BE2C (cell line): ENCODE results near the gene NCBP2.

ENCODE experiments used
- DNase-seq: peaks from one replicate; pipeline ENCODE4 v3.0.0-alpha.2; 2020
- H3K27me3 ChIP-seq: fragments of 250-450 bp; sonication (Bioruptor Pico); 2 replicates; pipeline ENCODE4 v1.5.1; 2020; ENCODE audit warnings: mild to moderate bottlenecking
- H3K36me3 ChIP-seq: fragments of 250-450 bp; sonication (Bioruptor Pico); 2 replicates; pipeline ENCODE4 v1.5.1; 2020; ENCODE audit warnings: mild to moderate bottlenecking
- H3K4me1 ChIP-seq: fragments of 250-450 bp; sonication (Bioruptor Pico); 2 replicates; pipeline ENCODE4 v1.5.1; 2020
- H3K4me3 ChIP-seq: 2 replicates; pipeline ENCODE4 v1.5.1; 2011; ENCODE audit warnings: low read depth, low read length
- H3K9me3 ChIP-seq: fragments of 250-450 bp; sonication (Bioruptor Pico); 2 replicates; pipeline ENCODE4 v1.5.1; 2020
- CTCF ChIP-seq: IDR thresholded peaks from 2 replicates; pipeline ENCODE4 v1.5.1; 2012; ENCODE audit warnings: mild to moderate bottlenecking, low read depth, low read length

NCBP2 gene

DNA sequence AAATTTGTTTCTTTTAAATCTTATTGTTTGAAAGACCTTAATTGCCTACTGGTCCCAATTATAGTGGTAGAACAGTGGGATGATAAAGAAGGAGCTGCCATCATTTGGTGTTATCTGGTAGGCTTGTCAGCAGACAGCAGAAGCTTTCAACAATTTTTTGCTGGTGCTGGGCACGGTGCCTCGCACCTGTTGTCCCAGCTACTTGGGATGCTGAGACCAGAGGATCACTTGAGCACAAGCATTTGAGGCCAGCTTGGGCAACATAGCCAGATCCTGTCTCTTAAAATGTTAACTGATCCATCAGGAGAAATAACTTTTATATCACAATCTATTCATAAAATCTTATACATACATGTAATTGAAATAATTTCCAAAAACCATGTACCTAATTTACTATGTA is 38.6 kb downstream of the NCBP2 start:
- Histone ChIP-seq H3K4me1 (no peaks in the 10 kb centered on the region), H3K27me3 (no peaks in the 10 kb centered on the region), H3K36me3 (peaks cover 62% of the 10 kb centered on the region), H3K4me3 (no peak overlapping the region), H3K9me3 (no peaks in the 10 kb centered on the region)
- no peak for DNase-seq
- no peak for TF ChIP-seq CTCF

GRCh38 chr3:196902296-196902695 is 40.0 kb downstream of the NCBP2 start:
- Histone ChIP-seq H3K27me3 (no peaks in the 10 kb centered on the region), H3K4me1 (no peaks in the 10 kb centered on the region), H3K9me3 (no peaks in the 10 kb centered on the region), H3K36me3 (peaks cover 56% of the 10 kb centered on the region), H3K4me3 (no peak overlapping the region)
- TF ChIP-seq CTCF: no peak
- DNase-seq: no peak

DNA sequence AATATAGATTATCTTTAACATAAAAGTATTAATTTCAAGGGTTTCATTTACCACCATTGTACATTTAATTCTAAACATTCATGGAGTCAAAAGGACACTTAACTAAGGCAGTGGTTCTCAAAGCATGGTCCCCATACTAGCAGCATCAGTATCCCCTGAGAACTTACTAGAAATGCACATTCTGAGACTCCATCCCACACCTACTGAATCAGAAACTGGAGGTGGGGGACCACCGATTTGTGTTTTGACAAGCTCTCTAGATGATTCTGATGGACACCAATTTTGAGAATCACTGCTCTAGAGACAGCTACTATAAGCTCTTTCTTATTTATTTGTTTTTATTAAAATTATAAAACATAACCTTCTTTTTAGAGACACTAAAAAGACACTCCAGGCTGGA is 40.6 kb downstream of the NCBP2 start:
- H3K4me1 ChIP-seq: no peaks in the 10 kb centered on the region
- no peak for TF ChIP-seq CTCF
- H3K4me3 ChIP-seq: no peak overlapping the region
- no peaks in the 10 kb centered on the region for H3K9me3 ChIP-seq
- H3K36me3 ChIP-seq: peaks cover 52% of the 10 kb centered on the region
- DNase-seq: no peak
- H3K27me3 ChIP-seq: no peaks in the 10 kb centered on the region

- H3K4me3 ChIP-seq: no peak overlapping the region
- no peak for DNase-seq
- H3K4me1 ChIP-seq: no peaks in the 10 kb centered on the region
- peaks cover 5% of the 10 kb centered on the region for H3K36me3 ChIP-seq
- no peak for TF ChIP-seq CTCF
- H3K27me3 ChIP-seq: no peaks in the 10 kb centered on the region
- H3K9me3 ChIP-seq: no peaks in the 10 kb centered on the region
Observed at GRCh38 chr3:196896229-196896628, 46.1 kb downstream of the NCBP2 start.

- no peak for TF ChIP-seq CTCF
- no peak overlapping the region for H3K4me3 ChIP-seq
- H3K27me3 ChIP-seq: no peaks in the 10 kb centered on the region
- no peaks in the 10 kb centered on the region; the same call in 1 of the 2 replicates for H3K36me3 ChIP-seq
- no peaks in the 10 kb centered on the region for H3K9me3 ChIP-seq
- H3K4me1 ChIP-seq: no peaks in the 10 kb centered on the region
- no peak for DNase-seq
Observed at GRCh38 chr3:196894557-196895295, 47.6 kb downstream of the NCBP2 start.

DNA sequence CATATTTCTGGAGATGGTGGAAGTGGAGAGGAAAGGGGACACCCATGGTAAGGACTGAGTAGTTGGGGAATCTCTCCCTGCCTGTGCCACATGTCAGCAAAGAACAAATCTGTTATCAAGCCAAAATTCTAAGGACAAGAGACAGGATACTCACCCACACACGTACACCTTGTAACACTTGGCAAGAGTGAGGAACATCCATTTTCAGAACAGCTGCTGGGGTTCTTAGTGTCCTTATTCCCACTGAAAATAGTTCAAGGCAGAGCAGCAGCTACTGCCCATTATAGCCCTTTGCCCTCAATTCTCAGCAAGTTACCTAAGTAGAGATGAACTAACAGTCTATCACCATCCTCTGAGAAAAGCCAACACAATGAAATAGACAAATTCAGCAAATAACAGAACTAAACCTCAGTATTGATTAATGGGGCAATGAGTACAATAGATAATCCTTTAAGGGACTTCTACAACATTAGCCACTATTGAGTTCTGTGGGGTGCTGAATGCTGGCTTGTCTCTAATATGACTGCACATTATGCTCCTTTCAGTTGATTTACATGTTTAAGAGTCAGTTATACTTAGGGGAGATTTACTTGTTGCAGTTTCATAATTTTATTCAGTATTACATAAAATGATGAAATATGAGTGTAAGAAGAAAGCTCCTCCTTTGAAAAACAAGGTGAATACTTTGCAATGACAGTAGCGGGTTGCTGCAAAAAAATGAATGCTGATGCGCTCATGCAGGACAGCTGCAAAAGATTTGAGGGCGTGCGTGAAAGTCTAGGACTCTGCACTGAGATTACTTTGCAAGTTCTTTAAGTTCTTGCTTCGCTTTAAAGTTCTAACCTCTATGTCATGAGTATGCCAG is 52.3 kb downstream of the NCBP2 start:
- Histone ChIP-seq H3K4me3 (no peak overlapping the region), H3K9me3 (no peaks in the 10 kb centered on the region), H3K36me3 (peaks cover 23% of the 10 kb centered on the region), H3K27me3 (no peaks in the 10 kb centered on the region), H3K4me1 (no peaks in the 10 kb centered on the region)
- DNase-seq: no peak
- no peak for TF ChIP-seq CTCF
